HG02798 (cell line): ENCODE measurements around the gene CANX.
"Not testable (repeated sequence)": the region's sequence is repeated elsewhere in the genome, so short reads cannot be mapped to it uniquely, and the experiment has no call there.

ENCODE experiments used
- ATAC-seq: cut with Tn5 transposase; IDR thresholded peaks from one replicate; pipeline ENCODE4 v1.9.1; 2021; ENCODE audit warnings: mild to moderate bottlenecking; ENCODE audit not compliant: unreplicated experiment, poor library complexity

CANX gene, protein sequence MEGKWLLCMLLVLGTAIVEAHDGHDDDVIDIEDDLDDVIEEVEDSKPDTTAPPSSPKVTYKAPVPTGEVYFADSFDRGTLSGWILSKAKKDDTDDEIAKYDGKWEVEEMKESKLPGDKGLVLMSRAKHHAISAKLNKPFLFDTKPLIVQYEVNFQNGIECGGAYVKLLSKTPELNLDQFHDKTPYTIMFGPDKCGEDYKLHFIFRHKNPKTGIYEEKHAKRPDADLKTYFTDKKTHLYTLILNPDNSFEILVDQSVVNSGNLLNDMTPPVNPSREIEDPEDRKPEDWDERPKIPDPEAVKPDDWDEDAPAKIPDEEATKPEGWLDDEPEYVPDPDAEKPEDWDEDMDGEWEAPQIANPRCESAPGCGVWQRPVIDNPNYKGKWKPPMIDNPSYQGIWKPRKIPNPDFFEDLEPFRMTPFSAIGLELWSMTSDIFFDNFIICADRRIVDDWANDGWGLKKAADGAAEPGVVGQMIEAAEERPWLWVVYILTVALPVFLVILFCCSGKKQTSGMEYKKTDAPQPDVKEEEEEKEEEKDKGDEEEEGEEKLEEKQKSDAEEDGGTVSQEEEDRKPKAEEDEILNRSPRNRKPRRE

GRCh38 chr5:179698935-179699615, at the start of gene CANX:
Gene CANX, plus strand, starts transcription at chr5:179698967. Its CDS starts 6,715 bp downstream, at chr5:179705682.
- ATAC-seq = peak; percentile 9

DNA sequence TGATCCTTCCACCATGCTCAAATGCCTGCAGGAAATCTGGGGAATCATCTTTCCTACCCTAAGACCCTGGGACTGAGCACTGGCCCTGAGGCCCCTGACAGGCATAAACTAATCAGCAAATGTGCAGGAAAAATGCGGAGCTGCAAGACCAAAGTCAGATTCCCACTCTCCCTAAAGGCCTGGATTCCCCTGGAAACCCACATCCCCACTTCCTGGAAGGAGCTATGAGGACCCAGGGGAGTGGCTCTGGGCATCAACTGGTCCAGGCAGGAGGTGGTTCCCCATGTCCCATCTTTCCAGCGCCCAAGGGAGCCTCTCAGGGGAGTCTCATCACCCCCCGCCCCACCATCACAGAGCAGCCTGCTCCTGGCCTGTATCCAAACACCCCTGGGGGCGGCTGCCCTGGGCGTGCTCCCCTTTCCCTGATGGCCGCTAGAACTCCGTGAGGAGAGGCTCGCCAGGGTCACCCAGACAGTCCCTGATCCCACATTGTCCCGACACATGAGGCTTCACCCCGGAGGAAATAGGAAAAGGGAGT, 49.5 kb upstream of the CANX start:
- not testable (repeated sequence) for ATAC-seq

GRCh38 chr5:179650245-179650644, 48.5 kb upstream of the CANX start:
- not testable (repeated sequence) for ATAC-seq

GRCh38 chr5:179653135-179653534, 45.6 kb upstream of the CANX start:
- not testable (repeated sequence) for ATAC-seq

GRCh38 chr5:179657302-179658178, 41.2 kb upstream of the CANX start:
- ATAC-seq = peak; percentile 92

- peak; percentile 69 for ATAC-seq
Measured at GRCh38 chr5:179658179-179658856, 40.4 kb upstream of the CANX start.

GRCh38 chr5:179661647-179662046, 37.1 kb upstream of the CANX start:
- ATAC-seq = not testable (repeated sequence)

DNA sequence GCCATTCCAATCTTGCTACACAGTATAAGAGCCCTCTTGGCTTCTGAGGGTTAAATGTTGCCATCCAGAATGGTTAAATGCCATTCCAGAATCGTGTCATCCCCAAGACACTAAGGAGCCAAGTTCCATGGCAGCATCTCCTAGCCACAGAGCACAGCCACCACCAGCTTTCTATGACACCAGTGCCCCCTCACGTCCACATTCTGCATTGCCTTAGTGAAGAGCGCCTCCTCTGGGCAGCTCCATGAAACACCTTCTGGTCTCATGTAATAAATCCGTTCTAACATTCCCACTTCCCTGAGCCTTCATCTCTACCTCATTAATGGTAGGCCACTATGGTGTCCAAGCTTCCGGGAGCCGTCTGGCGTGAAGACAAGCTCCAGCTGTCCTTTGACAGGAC, 30.4 kb upstream of the CANX start:
- peak; percentile 60 for ATAC-seq

DNA sequence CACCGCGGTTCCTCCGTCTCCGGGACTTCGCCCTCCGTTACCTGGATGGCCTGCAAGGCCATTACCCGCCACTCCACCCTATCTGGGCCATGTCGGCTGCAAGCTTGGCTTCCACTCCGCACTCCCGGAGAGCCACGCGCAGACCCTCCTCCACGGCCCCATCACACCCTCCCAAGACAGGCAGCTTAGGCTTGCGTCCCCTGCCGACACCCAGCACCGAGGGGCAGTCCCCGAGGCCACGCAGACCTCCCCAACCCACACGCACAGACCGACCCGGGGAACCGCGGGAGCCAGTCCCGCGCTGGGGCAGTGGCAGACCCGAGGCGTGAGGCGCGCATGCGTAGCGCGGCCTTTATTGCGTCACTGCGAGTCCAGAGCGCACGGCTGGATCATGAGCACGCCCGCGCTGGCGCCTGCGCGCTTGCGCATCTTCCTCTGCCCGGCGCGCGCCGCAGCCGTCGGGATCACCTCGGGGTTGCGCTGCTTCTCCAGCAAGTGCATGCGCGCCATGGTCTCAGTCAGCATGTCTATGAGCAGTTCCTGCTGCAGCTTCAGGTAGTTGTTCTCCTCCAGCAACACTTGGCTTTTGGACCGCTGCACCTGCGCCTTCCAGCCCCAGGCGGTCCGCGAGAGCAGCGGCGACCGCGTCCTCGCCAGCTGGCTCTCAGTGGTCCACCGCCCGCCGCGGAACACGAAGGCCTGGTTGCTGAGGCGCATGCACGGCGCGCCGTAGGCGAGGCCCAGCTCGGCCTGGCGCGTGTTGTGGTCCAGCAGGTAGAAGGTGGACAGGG, 20.3 kb upstream of the CANX start:
- ATAC-seq = peak; percentile 94

DNA sequence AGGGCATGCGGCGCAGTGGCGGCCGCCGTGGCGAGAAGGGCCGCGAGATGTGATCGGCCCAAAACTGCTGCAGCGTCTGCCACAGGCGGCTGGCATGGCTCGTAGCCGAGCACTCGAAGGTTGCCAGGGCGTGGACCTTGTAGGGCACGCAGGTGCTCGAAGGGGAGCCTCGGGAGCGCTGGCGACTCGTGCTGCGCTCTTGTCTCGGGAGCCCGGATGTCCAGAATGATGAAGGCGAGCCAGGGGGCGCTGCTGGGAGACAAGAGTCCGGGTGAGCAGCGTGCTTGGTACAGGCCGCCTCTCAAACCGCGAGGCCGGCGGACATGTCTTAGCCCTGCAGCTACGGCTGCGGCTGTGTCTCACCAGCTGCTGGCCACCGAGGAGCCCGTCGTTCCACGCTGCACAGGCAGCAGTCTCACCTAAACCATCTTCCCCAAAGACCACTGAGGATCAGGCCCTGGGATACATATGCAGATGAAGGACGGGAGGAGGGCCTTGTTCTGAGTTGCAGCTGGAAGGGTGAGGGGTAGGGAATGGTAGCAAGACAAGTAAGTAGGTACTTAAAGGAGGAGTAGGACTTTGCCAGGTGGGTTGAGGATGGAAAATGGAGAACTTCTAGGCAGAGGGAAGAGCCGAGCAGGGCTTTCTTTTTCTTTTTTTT, 19.6 kb upstream of the CANX start:
- no peak for ATAC-seq

- no peak for ATAC-seq
Measured at GRCh38 chr5:179680014-179680779, 18.6 kb upstream of the CANX start.

GRCh38 chr5:179680780-179681401, 17.9 kb upstream of the CANX start, which contains the start of gene CBY3:
Gene CBY3, minus strand, starts transcription at chr5:179681034. Its CDS starts 116 bp downstream, at chr5:179680918.
- no peak for ATAC-seq

DNA sequence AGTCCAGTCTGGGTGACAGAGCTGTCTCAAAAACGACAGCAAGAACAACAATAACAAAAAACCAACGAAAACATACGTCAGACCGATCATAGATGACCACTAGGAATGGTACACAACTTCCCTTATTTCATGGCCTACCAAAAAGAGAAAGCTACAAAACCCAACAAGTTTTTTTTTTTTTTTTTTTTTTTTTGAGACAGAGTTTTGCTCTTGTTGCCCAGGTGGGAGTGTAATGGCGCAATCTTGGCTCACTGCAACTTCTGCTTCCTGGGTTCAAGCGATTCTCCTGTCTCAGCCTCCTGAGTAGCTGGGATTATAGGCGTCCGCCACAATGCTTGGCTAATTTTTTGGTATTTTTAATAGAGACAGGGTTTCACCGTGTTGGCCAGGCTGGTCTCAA, 9.6 kb upstream of the CANX start:
- ATAC-seq = not testable (repeated sequence)

GRCh38 chr5:179694561-179694960, 4.2 kb upstream of the CANX start:
- no peak for ATAC-seq

DNA sequence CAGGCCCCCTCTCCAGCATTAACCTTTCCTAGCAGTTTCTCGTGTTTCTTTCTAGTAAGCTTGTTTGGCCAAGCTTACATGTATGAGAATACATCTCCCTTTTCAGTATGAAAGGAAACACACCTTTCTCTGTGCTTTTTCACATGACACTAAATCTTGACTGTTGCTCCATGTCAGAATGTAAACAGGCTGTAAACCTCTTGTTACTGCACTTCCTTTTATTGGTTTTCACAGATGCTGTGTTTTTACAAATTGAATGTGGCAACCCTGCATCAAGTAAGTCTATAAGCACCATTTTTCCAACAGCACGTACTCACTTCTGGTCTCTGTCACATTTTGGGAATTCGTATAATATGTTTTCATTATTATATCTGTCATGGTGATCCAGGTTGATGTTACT, 2.2 kb upstream of the CANX start:
- ATAC-seq = no peak

DNA sequence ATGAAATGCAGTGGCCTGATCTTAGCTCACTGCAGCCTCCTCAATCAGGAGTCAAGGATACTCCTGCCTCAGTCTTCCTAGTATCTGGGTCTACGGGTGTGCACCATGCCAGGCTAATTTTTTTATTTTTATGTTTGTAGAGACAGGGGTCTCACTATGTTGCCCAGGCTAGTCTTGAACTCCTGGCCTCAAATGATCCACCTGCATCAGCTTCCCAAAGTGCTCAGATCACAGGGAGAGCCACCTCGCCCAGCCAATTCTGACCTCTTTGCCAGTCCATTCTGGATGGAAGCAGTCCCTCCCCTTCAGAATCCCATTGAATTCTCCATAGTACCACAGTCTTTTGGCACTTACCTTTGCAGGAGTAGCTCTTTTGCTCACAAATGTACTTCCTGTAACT, 1.7 kb upstream of the CANX start:
- ATAC-seq = no peak

DNA sequence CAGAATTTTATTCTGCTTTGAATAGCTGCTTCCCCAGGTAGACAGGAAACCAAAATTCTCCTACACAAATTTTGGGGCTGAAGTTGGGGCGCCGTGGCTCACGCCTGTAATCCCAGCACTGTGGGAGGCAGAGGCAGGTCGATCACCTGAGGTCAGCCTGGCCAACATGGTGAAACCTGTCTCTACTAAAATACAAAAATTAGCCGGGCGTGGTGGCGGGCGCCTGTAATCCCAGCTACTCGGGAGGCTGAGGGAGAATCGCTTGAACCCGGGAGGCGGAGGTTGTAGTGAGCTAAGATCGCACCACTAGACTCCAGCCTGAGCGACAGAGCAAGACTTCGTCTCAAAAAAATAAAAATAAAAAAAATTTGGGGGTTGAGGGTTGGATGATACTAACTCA, 1.2 kb upstream of the CANX start:
- not testable (repeated sequence) for ATAC-seq
